NCI-H510A treated with DMSO at 0.1 percent for 48 hours (cell line): Measurements from ENCODE around the gene CDH3.

Source experiments
- DNase-seq: peaks from one replicate; lab custom pipeline; 2025; lab: John Stamatoyannopoulos, UW

The CDH3 gene

DNA sequence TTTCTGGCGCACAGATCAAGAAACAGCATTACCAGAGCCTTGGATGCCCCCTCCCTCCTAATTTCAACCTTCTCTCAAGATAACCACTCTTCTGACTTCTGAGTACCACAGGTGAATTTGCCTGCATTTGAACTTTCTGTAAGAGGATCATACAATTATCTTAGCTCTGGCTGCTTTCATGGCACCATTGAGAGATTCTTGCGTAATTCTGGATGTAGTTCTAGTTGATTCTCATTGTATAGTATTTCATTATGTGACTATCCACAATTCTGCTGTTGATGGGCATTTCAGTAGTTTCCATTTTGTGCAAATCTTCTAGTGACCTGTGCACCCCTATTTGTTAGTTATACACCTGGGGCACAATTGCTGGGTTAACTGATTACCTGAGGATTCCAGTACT lies 7.5 kb downstream of the CDH3 start:
- no peak for DNase-seq

DNA sequence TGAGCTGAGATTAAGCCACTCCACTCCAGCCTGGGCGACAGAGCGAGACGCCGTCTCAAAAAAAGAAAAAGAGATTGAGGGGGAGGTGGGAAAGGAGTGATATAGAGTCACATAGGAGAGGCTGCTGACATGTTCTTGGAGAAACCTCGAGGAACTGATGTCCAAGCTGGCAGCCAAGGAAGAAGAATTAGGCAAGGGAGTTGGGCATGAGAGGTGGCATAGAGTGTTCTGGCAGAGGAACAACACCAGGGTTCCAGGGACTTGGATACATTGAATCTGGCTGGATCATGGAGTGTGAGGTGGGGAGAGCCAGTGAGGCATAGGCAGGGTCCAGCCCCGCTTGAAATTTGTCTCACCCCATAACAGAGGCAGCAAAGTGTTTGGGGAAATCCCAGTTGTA lies 10.7 kb downstream of the CDH3 start:
- DNase-seq, result no peak

DNA sequence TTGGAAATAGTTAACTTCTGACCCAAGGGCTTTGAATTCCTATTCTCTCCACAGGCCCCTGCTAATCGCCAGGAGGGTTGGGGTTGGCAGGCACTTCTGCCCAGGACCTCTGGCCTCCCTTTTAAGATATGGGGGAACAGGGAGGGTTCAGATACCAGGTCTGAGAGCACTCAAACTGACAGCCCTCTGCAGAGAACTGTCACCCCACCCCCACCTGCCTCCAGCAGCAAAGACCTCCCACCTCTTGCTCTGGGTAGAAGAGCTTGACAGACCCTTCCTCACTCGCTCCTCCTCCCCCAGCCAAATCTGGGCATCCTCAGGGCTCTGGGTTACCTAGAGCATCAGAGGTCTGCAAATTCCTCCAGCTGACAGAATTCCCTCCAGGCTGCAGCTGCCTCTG lies 11.6 kb downstream of the CDH3 start:
- no peak for DNase-seq

- DNase-seq, result no peak
Observed at GRCh38 chr16:68658341-68658973, 13.3 kb downstream of the CDH3 start.

DNA sequence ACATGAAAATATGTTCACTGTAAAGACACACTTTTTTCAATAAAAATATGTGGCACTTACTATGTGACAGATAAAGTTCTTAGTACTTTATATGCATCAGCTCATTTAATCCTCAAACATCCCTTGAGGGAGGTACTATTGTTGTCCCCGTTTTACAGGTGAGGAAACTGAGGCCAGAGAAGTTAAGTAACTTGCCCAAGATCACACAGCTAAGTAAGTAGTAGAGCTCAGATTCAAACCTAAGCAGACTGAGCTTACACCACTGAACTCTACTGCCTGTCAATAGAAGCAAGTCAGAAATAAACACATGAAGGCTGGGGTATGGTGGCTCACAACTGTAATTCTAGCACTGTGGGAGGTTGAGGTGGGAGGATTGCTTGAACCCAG lies 13.9 kb downstream of the CDH3 start:
- DNase-seq, result no peak

DNA sequence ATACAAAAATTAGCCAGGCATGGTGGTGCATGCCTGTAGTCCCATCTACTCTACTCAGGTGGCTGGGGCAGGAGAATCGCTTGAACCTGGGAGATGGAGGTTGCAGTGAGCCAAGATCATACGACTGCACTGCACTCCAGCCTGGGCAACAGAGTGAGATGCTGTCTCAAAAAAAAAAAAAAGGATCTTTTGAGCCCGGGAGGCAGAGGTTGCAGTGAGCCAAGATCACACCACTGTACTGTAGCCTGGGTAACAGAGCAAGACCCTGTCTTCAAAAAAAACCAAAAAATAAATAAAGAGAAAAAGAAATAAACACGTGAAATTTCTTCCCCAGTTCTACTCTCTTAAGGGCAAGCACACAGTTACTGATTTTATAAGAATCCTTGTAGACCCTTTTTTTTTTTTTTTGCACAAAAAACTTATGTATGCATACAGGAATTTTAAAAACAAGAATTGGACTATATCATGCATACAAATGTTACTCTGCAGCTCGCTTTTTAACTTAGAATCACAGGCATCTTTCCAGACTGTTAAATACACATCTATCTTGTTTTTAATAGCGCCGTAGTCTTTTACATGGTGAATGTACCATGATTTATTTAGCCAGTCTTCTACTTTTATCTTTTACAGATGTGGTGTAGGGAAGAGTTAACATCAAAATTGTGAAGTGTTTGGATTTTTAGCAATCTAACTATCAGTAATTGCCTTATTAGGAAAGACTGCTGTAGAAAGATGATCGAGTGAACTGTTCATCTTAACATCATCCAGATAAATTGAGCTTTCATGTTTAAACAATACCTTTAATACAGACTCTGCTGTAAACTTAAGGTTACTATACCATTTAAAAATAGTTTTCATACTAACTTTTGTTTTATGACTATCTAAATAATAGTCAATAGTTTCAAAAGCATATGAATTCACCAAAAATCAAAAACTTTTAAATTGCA lies 14.6 kb downstream of the CDH3 start:
- DNase-seq, result no peak

GRCh38 chr16:68660359-68660795 lies 15.3 kb downstream of the CDH3 start:
- no peak for DNase-seq

GRCh38 chr16:68662035-68662434 lies 16.9 kb downstream of the CDH3 start:
- no peak for DNase-seq

DNA sequence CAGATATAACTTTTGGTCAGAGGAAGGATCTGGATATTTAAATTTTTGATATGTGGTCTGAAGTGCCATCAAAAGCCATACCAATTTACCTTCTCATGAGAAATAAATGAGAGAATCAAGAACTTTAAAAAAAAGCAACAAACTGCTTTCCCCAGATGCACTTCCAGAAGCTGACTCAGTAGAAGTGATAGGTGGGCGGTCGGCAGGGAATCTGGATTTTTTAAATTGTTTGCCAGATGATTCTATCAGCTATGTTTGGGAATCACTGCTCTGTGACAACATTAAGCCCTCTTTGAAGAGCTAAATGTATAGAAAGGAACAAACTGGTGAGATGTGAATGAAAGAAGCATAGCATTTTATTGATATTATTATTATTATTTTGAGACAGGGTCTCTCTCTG lies 19.2 kb downstream of the CDH3 start:
- no peak for DNase-seq

DNA sequence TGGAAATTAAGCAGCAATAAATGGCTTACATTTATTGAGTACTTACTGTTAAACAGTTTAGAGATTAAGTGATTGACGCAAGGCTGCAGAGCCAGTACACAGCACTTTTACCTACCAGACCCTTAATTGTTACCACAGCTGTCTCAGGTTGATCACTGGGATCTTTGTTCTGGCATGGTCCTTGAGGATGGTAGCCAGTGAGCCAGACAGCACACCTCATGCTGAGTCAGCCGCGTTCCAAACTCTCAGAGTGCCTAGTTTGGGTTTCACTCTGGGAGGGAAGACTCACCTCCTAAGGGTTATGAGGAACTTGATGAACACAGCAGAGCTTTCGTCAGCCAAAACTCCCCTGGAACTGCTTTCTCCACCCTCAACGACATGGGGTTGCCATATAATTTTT lies 20.4 kb downstream of the CDH3 start:
- no peak for DNase-seq

DNA sequence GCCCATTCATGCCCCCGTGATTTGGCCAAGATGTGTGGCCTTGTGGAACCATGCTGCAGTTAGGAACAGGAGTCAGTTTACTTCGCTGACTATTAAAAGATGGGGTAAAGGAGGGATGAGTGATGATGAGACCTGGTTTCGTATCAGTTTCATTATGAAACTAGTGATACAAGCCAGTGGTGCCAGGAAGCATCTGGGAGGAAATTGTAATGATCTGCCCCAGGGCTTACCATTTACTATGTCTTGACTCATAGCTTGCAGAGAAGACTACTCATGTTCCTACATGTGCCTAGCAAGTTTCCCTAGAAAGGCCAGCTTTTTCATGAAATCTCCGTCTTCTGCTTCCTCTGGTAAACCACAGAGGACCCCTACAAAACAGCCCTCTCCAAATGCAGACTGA lies 23.2 kb downstream of the CDH3 start:
- no peak for DNase-seq

GRCh38 chr16:68676113-68676860 lies 31.2 kb downstream of the CDH3 start:
- no peak for DNase-seq

- no peak for DNase-seq
Observed at GRCh38 chr16:68681038-68681437, 35.9 kb downstream of the CDH3 start.

DNA sequence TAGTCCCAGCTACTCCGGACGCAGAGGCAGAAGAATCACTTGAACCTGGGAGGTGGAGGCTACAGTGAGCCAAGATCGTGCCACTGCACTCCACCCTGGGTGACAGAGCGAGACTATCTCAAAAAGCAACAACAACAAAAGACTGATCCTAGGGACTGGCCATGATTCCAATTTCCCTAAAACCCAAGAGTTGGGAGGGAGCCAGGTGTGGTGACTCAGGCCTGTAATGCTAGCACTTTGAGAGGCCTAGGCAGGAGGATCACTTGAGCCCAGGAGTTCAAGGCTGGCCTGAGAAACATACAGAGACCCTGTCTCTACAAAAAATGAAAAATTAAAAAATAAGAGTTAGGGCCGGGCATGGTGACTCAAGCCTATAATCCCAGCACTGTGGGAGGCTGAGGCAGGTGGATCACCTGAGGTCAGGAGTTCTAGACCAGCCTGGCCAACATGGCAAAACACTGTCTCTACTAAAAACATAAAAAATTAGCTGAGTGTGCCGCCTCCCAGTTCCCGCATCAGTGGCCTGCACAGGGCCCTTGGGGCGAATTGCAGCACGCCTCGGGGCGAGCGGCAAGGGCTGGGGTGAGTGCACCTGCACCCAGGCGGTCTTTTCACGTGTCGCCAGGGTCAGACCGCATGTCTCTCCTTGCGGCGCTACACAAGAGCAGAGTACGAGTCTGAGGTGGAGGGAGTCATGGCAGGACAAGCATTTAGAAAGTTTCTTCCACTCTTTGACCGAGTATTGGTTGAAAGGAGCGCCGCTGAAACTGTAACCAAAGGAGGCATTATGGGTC lies 40.8 kb downstream of the CDH3 start:
- DNase-seq, result no peak

- DNase-seq, result no peak
Observed at GRCh38 chr16:68686905-68687304, 41.8 kb downstream of the CDH3 start.

DNA sequence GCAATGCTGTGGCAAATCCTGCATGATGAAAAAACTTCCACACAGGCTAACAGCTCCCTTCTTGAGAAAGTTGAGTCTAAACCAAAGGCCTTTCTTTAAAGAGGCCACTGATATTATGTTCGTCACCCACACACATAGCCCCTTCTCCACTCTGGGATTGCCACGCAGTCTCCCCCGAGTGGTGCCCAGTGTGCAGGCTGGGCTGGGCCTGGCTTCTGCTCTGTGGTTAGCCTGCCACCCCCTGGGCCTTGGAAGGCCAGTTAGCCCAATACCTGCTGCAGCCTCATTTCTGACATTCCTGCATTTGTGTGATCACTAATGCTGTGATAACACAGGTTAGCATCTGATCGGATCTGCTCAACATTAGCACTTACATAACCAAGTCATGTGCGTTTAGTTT lies 44.8 kb downstream of the CDH3 start:
- DNase-seq, result no peak

DNA sequence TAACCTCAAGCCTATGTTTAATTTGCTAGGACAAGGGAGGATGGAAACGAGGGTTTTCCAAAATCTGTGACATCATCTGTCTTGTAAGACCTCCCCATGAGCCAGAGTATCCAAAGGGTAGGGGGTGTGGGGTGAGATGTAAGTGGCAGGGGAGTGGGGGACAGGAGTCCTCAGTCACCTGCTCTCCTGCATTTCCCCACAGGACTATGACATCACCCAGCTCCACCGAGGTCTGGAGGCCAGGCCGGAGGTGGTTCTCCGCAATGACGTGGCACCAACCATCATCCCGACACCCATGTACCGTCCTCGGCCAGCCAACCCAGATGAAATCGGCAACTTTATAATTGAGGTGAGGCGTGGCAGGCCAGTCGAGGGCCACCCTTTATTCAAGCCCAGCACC lies 50.5 kb downstream of the CDH3 start:
- no peak for DNase-seq

GRCh38 chr16:68696514-68696913 lies 51.4 kb downstream of the CDH3 start:
- peak; percentile 49 for DNase-seq

DNA sequence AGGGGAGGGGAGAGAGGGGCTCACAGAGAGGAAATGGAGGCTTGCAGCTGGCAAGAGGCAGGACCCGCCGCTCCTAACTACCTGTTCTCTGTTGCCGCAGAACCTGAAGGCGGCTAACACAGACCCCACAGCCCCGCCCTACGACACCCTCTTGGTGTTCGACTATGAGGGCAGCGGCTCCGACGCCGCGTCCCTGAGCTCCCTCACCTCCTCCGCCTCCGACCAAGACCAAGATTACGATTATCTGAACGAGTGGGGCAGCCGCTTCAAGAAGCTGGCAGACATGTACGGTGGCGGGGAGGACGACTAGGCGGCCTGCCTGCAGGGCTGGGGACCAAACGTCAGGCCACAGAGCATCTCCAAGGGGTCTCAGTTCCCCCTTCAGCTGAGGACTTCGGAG lies 53.0 kb downstream of the CDH3 start:
- DNase-seq, result no peak

- no peak for DNase-seq
Observed at GRCh38 chr16:68700120-68700519, 55.0 kb downstream of the CDH3 start.

GRCh38 chr16:68700831-68701230 lies 55.7 kb downstream of the CDH3 start:
- no peak for DNase-seq
